SK-N-SH (cell line): ENCODE results near the gene CHRM4. TPM values are rescaled to one million over a fixed set of nuclear protein-coding genes. Genes with fewer than 3 reads are reported as not detected.

ENCODE experiments used
- CTCF ChIA-PET: fragments of 300-600, 350-600 bp; formaldehyde crosslinking; extraction: SDS; loops from one replicate; lab custom pipeline; 2021; lab: Yijun Ruan, JAX
- POLR2A ChIA-PET: fragments of 350-600 bp; sonication (Branson Sonifier 250); formaldehyde crosslinking; extraction: SDS; loops from one replicate; lab custom pipeline; 2020; ENCODE audit warnings: antibody characterized with exemption, inconsistent platforms; lab: Yijun Ruan, JAX
- DNase-seq: peaks from one replicate; pipeline ENCODE4 v3.0.0; 2012
- H2AFZ ChIP-seq: fragments of 200-600 bp; sonication (generic); 2 replicates; pipeline ENCODE4 v1.8.1; 2016; ENCODE audit warnings: antibody characterized with exemption, mild to moderate bottlenecking, low read depth
- H3F3A ChIP-seq: fragments of 200-600 bp; sonication (generic); replicated peaks from 2 replicates; pipeline ENCODE3; 2016; ENCODE audit warnings: antibody characterized with exemption, mild to moderate bottlenecking; ENCODE audit not compliant: insufficient read depth
- H3K27ac ChIP-seq, 2 experiments: fragments of 200-500 bp in 1 of 2; fragments of 200-600 bp in 1 of 2; sonication (Bioruptor generic) in 1 of 2; sonication (generic), shearing (Covaris generic) in 1 of 2; 2 replicates each; pipeline versions ENCODE4 v1.5.1 to v1.6.1; 2014 to 2016; ENCODE audit warnings: low read depth in 2 of 2, inconsistent platforms in 1 of 2, low read length in 1 of 2, mild to moderate bottlenecking in 1 of 2, mixed read lengths in 1 of 2
- H3K27me3 ChIP-seq: fragments of 200-600 bp; sonication (generic), shearing (Covaris generic); 2 replicates; pipeline ENCODE4 v1.6.1; 2016; ENCODE audit warnings: mixed run types; ENCODE audit not compliant: insufficient read depth
- H3K36me3 ChIP-seq, 2 experiments: fragments of 200-500 bp in 1 of 2; fragments of 200-600 bp in 1 of 2; sonication (Bioruptor generic) in 1 of 2; sonication (generic) in 1 of 2; replicated peaks in 1 of 2; 2 replicates each; pipeline versions ENCODE3 to v1.5.1; 2014 to 2016; ENCODE audit warnings: low read length in 1 of 2, mild to moderate bottlenecking in 1 of 2; ENCODE audit not compliant: insufficient read depth in 2 of 2, control insufficient read depth in 1 of 2
- H3K4me1 ChIP-seq, 2 experiments: fragments of 200-500 bp in 1 of 2; fragments of 200-600 bp in 1 of 2; sonication (Bioruptor generic) in 1 of 2; sonication (generic), shearing (Covaris generic) in 1 of 2; 2 replicates each; pipeline versions ENCODE4 v1.5.1 to v1.6.1; 2014 to 2016; ENCODE audit warnings: low read depth in 1 of 2, low read length in 1 of 2, mixed run types in 1 of 2; ENCODE audit not compliant: insufficient read depth in 2 of 2, control insufficient read depth in 1 of 2
- H3K4me2 ChIP-seq: fragments of 200-600 bp; sonication (generic), shearing (Covaris generic); 2 replicates; pipeline ENCODE4 v1.6.1; 2017; ENCODE audit warnings: mixed run types
- H3K4me3 ChIP-seq, 2 experiments: fragments of 200-500 bp in 1 of 2; fragments of 200-600 bp in 1 of 2; sonication (Bioruptor generic) in 1 of 2; sonication (generic), shearing (Covaris generic) in 1 of 2; 2 replicates each; pipeline versions ENCODE4 v1.5.1 to v1.8.1; 2014 to 2016; ENCODE audit warnings: low read depth in 2 of 2, inconsistent platforms in 1 of 2, low read length in 1 of 2, mild to moderate bottlenecking in 1 of 2, mixed read lengths in 1 of 2, moderate library complexity in 1 of 2
- H3K79me2 ChIP-seq: fragments of 200-600 bp; sonication (generic); 2 replicates; pipeline ENCODE4 v1.8.1; 2017; ENCODE audit warnings: mild to moderate bottlenecking; ENCODE audit not compliant: insufficient read depth
- H3K9ac ChIP-seq: fragments of 200-600 bp; sonication (generic); 2 replicates; pipeline ENCODE4 v1.6.1; 2017; ENCODE audit warnings: mixed run types
- H3K9me2 ChIP-seq: fragments of 200-600 bp; sonication (generic); 2 replicates; pipeline ENCODE4 v1.6.1; 2017; ENCODE audit warnings: mixed run types
- H3K9me3 ChIP-seq: fragments of 200-600 bp; sonication (generic); 2 replicates; pipeline ENCODE4 v1.6.1; 2017; ENCODE audit warnings: mixed run types, mild to moderate bottlenecking, moderate library complexity
- H4K20me1 ChIP-seq: fragments of 200-600 bp; sonication (generic); 2 replicates; pipeline ENCODE4 v1.6.1; 2017; ENCODE audit warnings: mild to moderate bottlenecking, mixed run types; ENCODE audit not compliant: insufficient read depth
- ELF1 ChIP-seq: IDR thresholded peaks from 2 replicates; pipeline ENCODE4 v1.4.0; 2012
- EP300 ChIP-seq, 2 experiments: IDR thresholded peaks; 2 replicates each; pipeline versions ENCODE4 v1.4.0 to v1.6.1; 2012; ENCODE audit warnings: borderline replicate concordance in 1 of 2, low read depth in 1 of 2, low read length in 1 of 2
- FOXM1 ChIP-seq: IDR thresholded peaks from 2 replicates; pipeline ENCODE4 v1.4.0; 2012; ENCODE audit warnings: low read depth, mild to moderate bottlenecking
- IRF3 ChIP-seq: fragments of 150-350 bp; IDR thresholded peaks from 2 replicates; pipeline ENCODE4 v1.6.1; 2016; ENCODE audit warnings: mild to moderate bottlenecking, low read depth, low read length
- MEF2A ChIP-seq: IDR thresholded peaks from 2 replicates; pipeline ENCODE4 v1.4.0; 2012; ENCODE audit warnings: low read depth, borderline replicate concordance
- MXI1 ChIP-seq: IDR thresholded peaks from 2 replicates; pipeline ENCODE4 v1.6.1; 2012; ENCODE audit warnings: mild to moderate bottlenecking, low read depth, low read length, improper control_type of control experiment
- PBX3 ChIP-seq: IDR thresholded peaks from 2 replicates; pipeline ENCODE4; 2012
- REST ChIP-seq: IDR thresholded peaks from 2 replicates; pipeline ENCODE4 v1.6.1; 2012; ENCODE audit warnings: mild to moderate bottlenecking, low read depth, low read length, moderate library complexity
- RXRA ChIP-seq: IDR thresholded peaks from 2 replicates; pipeline ENCODE4 v1.4.0; 2012; ENCODE audit warnings: low read depth, mild to moderate bottlenecking, borderline replicate concordance
- SIN3A ChIP-seq: IDR thresholded peaks from 2 replicates; pipeline ENCODE4 v1.6.1; 2012; ENCODE audit warnings: low read depth, mild to moderate bottlenecking, low read length, moderate library complexity, borderline replicate concordance
- WGBS: methylation state at CpG from one replicate; pipeline ENCODE4 v1.1.6; 2017; ENCODE audit warnings: low lambda C conversion rate; 5-methylcytosine and 5-hydroxymethylcytosine counted together
- polyA plus RNA-seq, 3 experiments: library from polyadenylated mRNA; depleted of rRNA; stranded (reverse); fragments of >200 nt; gene quantifications; 2 replicates each; pipeline ENCODE4 v1.2.3, GENCODE V29; 2012

CHRM4 gene
- polyA plus RNA-seq, 1 of the 3 experiments (the other 2 are of a cell fraction): 0.26 TPM

- POLR2A ChIA-PET: no interaction called here
- CTCF ChIA-PET: interaction anchor here (1.3 to 2.4 kb wide), 4 partner anchors 22 to 98 kb away, joined by 3 to 15 read pairs (median 5); partner anchors contain the start of gene CHRM4
These were observed 39.6 kb upstream of the CHRM4 start for GRCh38 chr11:46431211-46431610.

GRCh38 chr11:46429717-46430116 is 38.1 kb upstream of the CHRM4 start:
- Histone ChIP-seq H3K4me1 (peaks cover 8 to 11% of the 10 kb centered on the region in 2 experiments; a peak in 2 of 4 replicates), H3F3A (no peaks in the 10 kb centered on the region), H3K9ac (no peak overlapping the region), H2AFZ (no peak overlapping the region), H3K9me2 (no peaks in the 10 kb centered on the region), H3K79me2 (no peaks in the 10 kb centered on the region), H4K20me1 (no peaks in the 10 kb centered on the region), H3K27ac (peak overlapping the region; percentile 5 to 39; a peak in 2 of 4 replicates), H3K4me2 (no peak overlapping the region), H3K36me3 (peaks cover 35 to 37% of the 10 kb centered on the region in 2 experiments), H3K4me3 (no peak overlapping the region), H3K27me3 (no peaks in the 10 kb centered on the region), H3K9me3 (no peaks in the 10 kb centered on the region)
- ChIA-PET POLR2A (no interaction called here), CTCF (interaction anchor here (0.6 to 1.3 kb wide), 3 partner anchors 22 to 100 kb away, joined by 3 read pairs; no protein-coding TSS in a partner anchor)
- no peak for DNase-seq
- TF ChIP-seq FOXM1: no peak
- no peak for TF ChIP-seq PBX3
- no peak for TF ChIP-seq EP300 (IDR thresholded peaks at IDR 0.05; ENCODE audit: borderline replicate concordance in 1 of 2, low read depth in 1 of 2, low read length in 1 of 2)
- no peak for TF ChIP-seq ELF1
- no peak for TF ChIP-seq MEF2A
- TF ChIP-seq IRF3: no peak
- TF ChIP-seq SIN3A: no peak
- TF ChIP-seq RXRA: no peak
- no peak for TF ChIP-seq REST
- WGBS: 84% methylated on average over 3 of the region's 3 CpGs

More at GRCh38 chr11:46431211-46431610, 39.6 kb upstream of the CHRM4 start:
- H3K27ac ChIP-seq: no peak overlapping the region
- H3K9me3 ChIP-seq: no peaks in the 10 kb centered on the region
- no peaks in the 10 kb centered on the region for H3K27me3 ChIP-seq
- peaks cover 11 to 13% of the 10 kb centered on the region in 2 experiments; a peak in 2 of 4 replicates for H3K4me1 ChIP-seq
- no peak overlapping the region for H3K9ac ChIP-seq
- no peaks in the 10 kb centered on the region for H4K20me1 ChIP-seq
- H3F3A ChIP-seq: no peaks in the 10 kb centered on the region
- no peaks in the 10 kb centered on the region for H3K9me2 ChIP-seq
- H3K79me2 ChIP-seq: no peaks in the 10 kb centered on the region
- no peak for DNase-seq
- no peak overlapping the region for H3K4me3 ChIP-seq
- H3K36me3 ChIP-seq: peaks cover 37 to 43% of the 10 kb centered on the region in 2 experiments
- H2AFZ ChIP-seq: no peak overlapping the region
- no peak overlapping the region for H3K4me2 ChIP-seq
- no peak for TF ChIP-seq MXI1
